A673 (cell line): ENCODE data around the gene TMBIM1. TPM values are rescaled to one million over a fixed set of nuclear protein-coding genes. Genes with fewer than 3 reads are reported as not detected.

ENCODE experiments used
- Bru-seq: library from RNA; stranded (reverse); fragments of 400-500 nt; gene quantifications from one replicate; lab custom pipeline; 2021; lab: Mats Ljungman, UMichigan
- BruChase-seq, 2 experiments: library from RNA; stranded (reverse); fragments of 400-500 nt; gene quantifications; one replicate each; lab custom pipeline; 2021; lab: Mats Ljungman, UMichigan
- BruUV-seq: library from RNA; stranded (reverse); fragments of 400-500 nt; replicated peaks from 2 replicates; lab custom pipeline; 2021; lab: Mats Ljungman, UMichigan
- CTCF ChIA-PET: fragments of 300-600 bp; sonication (Branson Sonifier 250); formaldehyde crosslinking; loops from one replicate; lab custom pipeline; 2022; ENCODE audit warnings: antibody characterized with exemption; lab: Charles Lee
- POLR2A ChIA-PET: fragments of 300-600 bp; sonication (Branson Sonifier 250); formaldehyde crosslinking; loops from one replicate; lab custom pipeline; 2022; ENCODE audit warnings: antibody characterized with exemption; ENCODE audit not compliant: low non-redundant PET; lab: Charles Lee
- DNase-seq: peaks from one replicate; pipeline ENCODE4 v3.0.0-alpha.2; 2015; ENCODE audit warnings: low spot score
- H3K27ac ChIP-seq: fragments of 200-600 bp; sonication (generic); 2 replicates; pipeline ENCODE4 v1.5.1; 2016; ENCODE audit warnings: mixed run types, low read depth, mild to moderate bottlenecking, mixed read lengths, antibody characterized with exemption, low read length; ENCODE audit not compliant: poor library complexity, severe bottlenecking
- H3K27me3 ChIP-seq: fragments of 200-600 bp; sonication (generic); replicated peaks from 2 replicates; pipeline ENCODE4 v1.6.1; 2017; ENCODE audit warnings: mixed run types, low read depth, mild to moderate bottlenecking, mixed read lengths, antibody characterized with exemption, low read length; ENCODE audit not compliant: insufficient read depth, poor library complexity
- H3K36me3 ChIP-seq: fragments of 200-600 bp; sonication (generic); 2 replicates; pipeline ENCODE4 v1.6.1; 2016; ENCODE audit warnings: mixed run types, mild to moderate bottlenecking, mixed read lengths, antibody characterized with exemption, low read length; ENCODE audit not compliant: insufficient read depth, poor library complexity, severe bottlenecking
- H3K4me1 ChIP-seq: fragments of 200-600 bp; sonication (generic); 2 replicates; pipeline ENCODE4 v1.6.1; 2017; ENCODE audit warnings: mixed run types, mild to moderate bottlenecking, mixed read lengths, antibody characterized with exemption, low read length; ENCODE audit not compliant: insufficient read depth, poor library complexity, severe bottlenecking
- H3K4me3 ChIP-seq: fragments of 200-600 bp; sonication (generic); 2 replicates; pipeline ENCODE4 v1.5.1; 2016; ENCODE audit warnings: low read depth, mixed run types, mild to moderate bottlenecking, mixed read lengths, low read length; ENCODE audit not compliant: poor library complexity, severe bottlenecking
- H3K9me3 ChIP-seq: fragments of 200-600 bp; sonication (generic); 2 replicates; pipeline ENCODE4 v1.6.1; 2016; ENCODE audit warnings: mixed run types, low read depth, mild to moderate bottlenecking, mixed read lengths, antibody characterized with exemption, low read length; ENCODE audit not compliant: poor library complexity, severe bottlenecking
- CTCF ChIP-seq: fragments of 300-800, 200-600 bp; sonication (generic); conservative IDR thresholded peaks from 2 replicates; pipeline ENCODE4 v1.5.1; 2017; ENCODE audit warnings: low read depth, mild to moderate bottlenecking, antibody characterized with exemption, low read length, moderate library complexity, mixed read lengths
- EZH2 ChIP-seq: fragments of 200-600 bp; sonication (generic); IDR thresholded peaks from 2 replicates; pipeline ENCODE4 v1.6.1; 2017; ENCODE audit warnings: borderline replicate concordance, low read depth, mild to moderate bottlenecking, mixed read lengths, antibody characterized with exemption, low read length; ENCODE audit not compliant: poor library complexity, severe bottlenecking
- intact Hi-C: fragments of 100-400 bp; cut with micrococcal nuclease; formaldehyde crosslinking; loops from one replicate; pipeline ENCODE4 v1.10.0; 2022; ENCODE audit not compliant: unreplicated experiment
- long read RNA-seq: library from polyadenylated mRNA; stranded (forward); transcript quantifications from one replicate; pipeline ENCODE4 v2.0.0, GENCODE V29; 2022
- total RNA-seq: library from RNA; stranded (reverse); gene quantifications from 2 replicates; pipeline ENCODE4 v1.2.3, GENCODE V29; 2021

TMBIM1 gene, protein sequence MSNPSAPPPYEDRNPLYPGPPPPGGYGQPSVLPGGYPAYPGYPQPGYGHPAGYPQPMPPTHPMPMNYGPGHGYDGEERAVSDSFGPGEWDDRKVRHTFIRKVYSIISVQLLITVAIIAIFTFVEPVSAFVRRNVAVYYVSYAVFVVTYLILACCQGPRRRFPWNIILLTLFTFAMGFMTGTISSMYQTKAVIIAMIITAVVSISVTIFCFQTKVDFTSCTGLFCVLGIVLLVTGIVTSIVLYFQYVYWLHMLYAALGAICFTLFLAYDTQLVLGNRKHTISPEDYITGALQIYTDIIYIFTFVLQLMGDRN
- total RNA-seq, result 40.2 and 43.9 TPM in 2 replicates
- Bru-seq, nascent RNA, result percentile 55 among the genes with signal in this experiment
- percentile 61 among the genes with signal in this experiment for BruChase-seq, experiment 1, labeled RNA remaining after a 2-hour chase
- BruChase-seq, experiment 2, labeled RNA remaining after a 6-hour chase, result percentile 76 among the genes with signal in this experiment
- long read RNA-seq, transcript TMBIM1-201 (12 exons, 2,371 nt), result major isoform, 36 of 70 reads
- long read RNA-seq, partial matches to known transcripts, result 20 of 70 reads
- long read RNA-seq, other reads (novel, unspliced or antisense), result 13 of 70 reads

- Histone ChIP-seq H3K36me3 (no peaks in the 10 kb centered on the region), H3K27me3 (no peaks in the 10 kb centered on the region), H3K4me1 (peaks cover 23% of the 10 kb centered on the region), H3K27ac (peak within 1 kb of the TSS; percentile 84), H3K9me3 (no peaks in the 10 kb centered on the region), H3K4me3 (peak within 1 kb of the TSS; percentile 82)
- CTCF ChIA-PET, result no interaction called here
- TF ChIP-seq CTCF (peak; percentile 70), EZH2 (no peak)
- BruUV-seq, result no TSS peak
- POLR2A ChIA-PET, result no interaction called here
- intact Hi-C loops, result loop anchor here (2.0 to 5.0 kb wide), 2 partner anchors 102 to 355 kb away; no protein-coding TSS in a partner anchor
- peak; percentile 86 for DNase-seq
Measured at GRCh38 chr2:218292048-218293014, at the start of gene TMBIM1. Gene TMBIM1 (minus strand): TSS chr2:218292503. CDS start chr2:218282141, 10,362 bp downstream.

GRCh38 chr2:218341381-218341780 lies 49.1 kb upstream of the TMBIM1 start:
- no peak overlapping the region for H3K4me3 ChIP-seq
- no peak for TF ChIP-seq EZH2
- no peak for TF ChIP-seq CTCF
- no peaks in the 10 kb centered on the region for H3K27me3 ChIP-seq
- H3K36me3 ChIP-seq, result no peaks in the 10 kb centered on the region
- H3K9me3 ChIP-seq, result no peaks in the 10 kb centered on the region
- ChIA-PET CTCF (no interaction called here), POLR2A (no interaction called here)
- no peak overlapping the region for H3K27ac ChIP-seq
- BruUV-seq, result no TSS peak
- H3K4me1 ChIP-seq, result peaks cover 10% of the 10 kb centered on the region
- intact Hi-C loops, result no loop called here
- no peak for DNase-seq

- ChIA-PET POLR2A (no interaction called here), CTCF (no interaction called here)
- DNase-seq, result no peak
- Histone ChIP-seq H3K9me3 (no peaks in the 10 kb centered on the region), H3K36me3 (no peaks in the 10 kb centered on the region), H3K4me1 (peaks cover 5% of the 10 kb centered on the region), H3K27ac (no peak overlapping the region), H3K27me3 (no peaks in the 10 kb centered on the region), H3K4me3 (no peak overlapping the region)
- BruUV-seq, result no TSS peak
- intact Hi-C loops, result no loop called here
- TF ChIP-seq EZH2, result no peak
- TF ChIP-seq CTCF, result no peak
Measured at GRCh38 chr2:218340656-218341055, 48.4 kb upstream of the TMBIM1 start.
